Sciatic nerve (tissue), 1 donor: ENCODE results near the gene AKNAD1. TPM values are rescaled to one million over a fixed set of nuclear protein-coding genes. Genes with fewer than 3 reads are reported as not detected.

Experiments used
- total RNA-seq: library from RNA; stranded (reverse); fragmentation: NEBNext Ultra II Directional; extraction: Animal tissue kit (Norgen Biotek cat#: 25700); gene quantifications from one replicate; pipeline ENCODE4 v1.2.1, GENCODE V29; 2021
- donor health status: DM: no; HTN: no; CAD: no.

AKNAD1 gene
- total RNA-seq, 1 donor from 2014 or later, result 1.3 TPM

Other genes with a start within 250 kb of the AKNAD1 start
- gene HENMT1, start 196.0 kb downstream of the AKNAD1 start, total RNA-seq, result 3.9 TPM
- gene PRPF38B, start 164.8 kb downstream of the AKNAD1 start, total RNA-seq, result 40.8 TPM
- not detected for gene FNDC7, start 144.2 kb downstream of the AKNAD1 start, total RNA-seq
- 78.0 TPM for gene STXBP3, start 110.4 kb downstream of the AKNAD1 start, total RNA-seq
- 22.1 TPM for gene GPSM2, start 19.9 kb upstream of the AKNAD1 start, total RNA-seq
- 44.6 TPM for gene CLCC1, start 106.4 kb upstream of the AKNAD1 start, total RNA-seq
- 24.6 TPM for gene WDR47, start 185.0 kb upstream of the AKNAD1 start, total RNA-seq
- gene TAF13, start 218.9 kb upstream of the AKNAD1 start, total RNA-seq, result 39.9 TPM
- 39.4 TPM for gene TMEM167B, start 233.7 kb upstream of the AKNAD1 start, total RNA-seq